GM21576 (cell line): ENCODE data around the gene SMARCC2.
A peak's percentile ranks its signal among the peaks of the same experiment; 100 is the strongest.
"Not testable (repeated sequence)": the region's sequence is repeated elsewhere in the genome, so short reads cannot be mapped to it uniquely, and the experiment has no call there.

Experiments
- ATAC-seq: cut with Tn5 transposase; IDR thresholded peaks from one replicate; pipeline ENCODE4 v1.9.1; 2021; ENCODE audit warnings: mild to moderate bottlenecking, moderate library complexity; ENCODE audit not compliant: unreplicated experiment

The SMARCC2 gene

DNA sequence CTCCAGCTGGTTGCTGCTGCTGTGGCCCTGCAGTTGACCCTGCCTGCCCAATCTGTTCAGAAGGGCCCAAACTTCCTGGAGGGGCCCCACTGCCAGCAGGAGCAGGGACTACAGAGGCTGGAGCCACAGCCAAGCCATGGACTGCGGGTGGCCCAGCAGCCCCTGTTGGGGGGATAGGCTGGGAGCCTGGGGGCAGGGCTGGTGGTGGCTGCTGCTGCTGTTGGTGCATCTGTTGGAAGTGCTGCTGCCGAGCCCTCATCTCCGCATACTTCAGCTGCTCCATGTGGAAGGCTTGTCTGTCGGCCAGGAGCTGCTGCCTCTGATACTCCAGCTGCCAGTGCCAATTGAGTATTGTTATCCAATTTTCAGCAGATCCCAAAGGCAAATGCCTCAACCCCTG is 23.9 kb downstream of the SMARCC2 start:
- no peak for ATAC-seq

DNA sequence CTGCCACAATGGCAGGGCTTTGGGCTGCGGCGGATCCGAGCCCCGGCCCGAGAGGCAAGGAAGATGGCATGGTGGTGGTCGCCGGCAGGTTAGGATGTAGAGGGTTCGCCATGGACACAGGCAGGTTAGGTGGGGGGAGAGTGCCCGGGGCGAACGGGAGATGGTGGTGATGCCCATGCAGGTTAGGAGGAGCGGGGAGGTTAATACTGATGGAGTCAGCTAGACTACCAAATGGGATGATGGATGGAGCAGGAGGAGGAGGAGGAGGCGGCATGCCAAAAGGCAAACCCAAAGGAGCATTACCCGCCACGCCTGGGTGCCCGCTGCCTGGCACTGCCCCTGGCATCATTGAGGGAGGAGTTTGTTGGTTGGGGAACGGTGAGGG is 24.9 kb downstream of the SMARCC2 start:
- no peak for ATAC-seq

DNA sequence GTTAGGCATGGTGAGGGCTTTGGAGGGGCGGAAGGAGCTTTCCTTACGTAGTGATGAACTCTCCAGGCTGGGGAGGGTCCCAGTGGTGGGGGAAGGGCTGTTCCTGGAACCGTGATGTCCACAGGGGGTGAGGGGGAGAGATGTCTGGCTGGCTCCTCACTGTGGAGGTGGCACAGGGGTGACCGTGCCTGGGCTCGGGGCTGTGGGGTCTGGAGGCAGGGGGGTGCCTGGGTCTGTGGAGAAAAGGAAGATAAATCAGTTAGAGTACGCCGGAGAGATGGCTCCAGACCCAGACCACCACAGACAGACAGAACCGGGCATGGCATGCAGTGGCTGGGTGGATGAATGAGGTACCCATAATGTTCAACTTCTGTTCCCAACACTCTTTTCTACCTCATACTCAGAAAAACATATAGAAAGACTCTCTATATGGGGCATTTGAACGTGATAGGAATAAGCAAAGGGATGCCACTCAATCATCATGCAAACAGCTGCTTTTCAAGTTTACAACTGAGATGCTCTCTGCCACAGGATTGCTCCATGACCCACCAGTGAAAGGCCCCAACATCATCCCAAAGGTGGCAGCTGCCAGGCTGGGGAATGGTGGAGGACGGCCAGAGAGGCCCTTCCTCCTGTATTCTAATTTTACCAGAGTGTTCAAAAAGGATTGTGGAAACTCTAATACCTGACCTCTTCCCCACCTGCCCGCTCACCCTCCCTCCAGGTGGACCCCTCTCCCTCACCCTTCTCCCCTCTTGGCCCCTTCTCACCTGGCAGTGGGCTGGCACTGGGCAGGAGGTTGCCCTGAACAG is 25.5 kb downstream of the SMARCC2 start:
- no peak for ATAC-seq

DNA sequence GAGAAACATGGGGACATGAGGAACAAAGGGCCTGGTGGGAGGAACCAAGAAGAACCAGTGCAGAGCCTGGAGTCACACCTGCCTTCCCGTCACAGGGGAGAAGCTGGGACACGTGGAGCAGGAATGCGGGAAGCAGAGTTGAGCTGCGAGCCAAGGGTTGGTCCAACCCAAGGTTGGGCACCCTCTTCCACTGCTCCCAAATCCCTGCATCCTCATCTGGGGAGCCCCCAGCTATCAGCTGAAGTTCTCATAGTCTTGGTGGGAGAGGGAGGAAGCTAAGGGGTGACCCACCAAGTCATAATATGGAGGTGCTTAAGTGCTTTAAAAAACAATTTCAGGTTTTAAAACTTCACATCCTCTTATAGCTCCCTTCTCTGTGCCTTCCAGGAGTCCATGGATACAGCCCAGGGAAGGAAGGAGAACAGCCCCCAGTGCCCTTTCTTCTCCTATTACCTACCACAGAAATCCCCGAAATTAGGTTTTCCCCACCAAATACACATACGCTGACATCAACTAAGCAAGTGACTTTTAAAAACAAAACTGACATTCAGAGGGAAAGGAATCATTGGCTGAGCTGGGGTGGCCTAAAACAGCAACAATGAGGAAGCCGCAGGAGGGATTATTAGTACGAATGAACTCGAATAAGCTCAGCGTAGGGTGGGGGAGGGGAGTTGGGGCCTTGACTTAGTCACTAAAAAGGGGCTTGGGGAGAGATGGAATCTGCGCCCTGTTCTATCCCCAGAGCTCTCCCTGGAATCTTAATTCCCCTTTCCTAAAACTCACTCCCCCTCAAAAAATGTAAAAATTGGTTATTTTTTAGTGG is 26.6 kb downstream of the SMARCC2 start:
- no peak for ATAC-seq

DNA sequence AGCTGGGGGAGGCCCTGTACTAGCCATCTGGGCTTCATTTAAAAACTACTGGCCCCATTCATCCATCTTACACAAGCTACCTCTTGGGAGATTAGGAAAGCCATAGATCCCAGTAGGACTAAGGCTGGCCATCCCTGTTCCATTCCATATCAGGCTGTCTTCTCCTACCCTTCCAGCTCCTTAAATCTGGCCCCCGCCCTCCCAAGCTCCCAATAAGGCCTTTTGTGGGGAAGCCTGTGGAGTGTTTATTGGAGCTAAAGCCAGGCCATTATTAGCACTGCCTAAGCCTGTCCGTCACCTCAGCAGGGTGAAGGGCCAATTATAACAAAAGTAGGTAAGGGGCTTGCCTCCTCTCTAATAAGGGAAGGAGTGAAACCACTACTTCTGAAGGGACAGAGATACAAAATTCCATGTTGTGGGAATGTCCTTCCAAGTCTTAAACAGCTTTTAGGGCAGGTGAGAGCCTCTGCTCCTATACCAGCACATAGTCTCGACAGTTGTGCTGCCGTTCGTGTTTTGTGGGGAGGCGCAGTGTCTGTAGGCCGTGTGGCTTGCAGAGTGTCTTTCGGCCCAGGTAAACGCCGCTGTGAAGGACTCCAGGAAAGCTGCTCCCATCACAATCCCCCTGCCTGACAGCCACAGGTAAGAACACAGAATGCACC is 27.5 kb downstream of the SMARCC2 start:
- ATAC-seq, result no peak

GRCh38 chr12:56160894-56161689 is 28.2 kb downstream of the SMARCC2 start:
- ATAC-seq, result no peak

DNA sequence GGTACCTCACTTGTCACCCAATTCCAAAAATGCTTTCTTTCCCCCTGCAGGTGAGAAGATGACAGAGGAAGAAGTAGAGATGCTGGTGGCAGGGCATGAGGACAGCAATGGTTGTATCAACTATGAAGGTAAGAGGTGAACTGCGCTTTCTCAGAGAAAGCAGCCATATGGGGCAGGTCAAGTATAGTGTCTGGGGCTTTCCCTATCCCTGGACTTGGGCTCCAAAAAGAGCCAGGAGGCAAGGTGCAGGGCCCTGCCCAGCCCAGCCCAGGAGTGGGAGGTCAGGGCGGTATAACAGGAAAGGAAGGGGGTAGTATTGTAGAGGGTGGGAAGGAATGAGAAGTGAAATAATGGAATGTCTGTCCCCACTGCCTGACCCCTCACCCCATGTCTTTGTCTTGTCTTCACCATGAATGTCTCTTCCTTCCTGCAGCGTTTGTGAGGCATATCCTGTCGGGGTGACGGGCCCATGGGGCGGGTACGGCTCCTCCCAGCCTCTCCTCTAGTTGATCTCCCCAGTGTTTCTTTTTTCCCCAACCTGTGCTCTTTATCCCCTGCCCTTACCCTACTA is 29.0 kb downstream of the SMARCC2 start:
- no peak for ATAC-seq

DNA sequence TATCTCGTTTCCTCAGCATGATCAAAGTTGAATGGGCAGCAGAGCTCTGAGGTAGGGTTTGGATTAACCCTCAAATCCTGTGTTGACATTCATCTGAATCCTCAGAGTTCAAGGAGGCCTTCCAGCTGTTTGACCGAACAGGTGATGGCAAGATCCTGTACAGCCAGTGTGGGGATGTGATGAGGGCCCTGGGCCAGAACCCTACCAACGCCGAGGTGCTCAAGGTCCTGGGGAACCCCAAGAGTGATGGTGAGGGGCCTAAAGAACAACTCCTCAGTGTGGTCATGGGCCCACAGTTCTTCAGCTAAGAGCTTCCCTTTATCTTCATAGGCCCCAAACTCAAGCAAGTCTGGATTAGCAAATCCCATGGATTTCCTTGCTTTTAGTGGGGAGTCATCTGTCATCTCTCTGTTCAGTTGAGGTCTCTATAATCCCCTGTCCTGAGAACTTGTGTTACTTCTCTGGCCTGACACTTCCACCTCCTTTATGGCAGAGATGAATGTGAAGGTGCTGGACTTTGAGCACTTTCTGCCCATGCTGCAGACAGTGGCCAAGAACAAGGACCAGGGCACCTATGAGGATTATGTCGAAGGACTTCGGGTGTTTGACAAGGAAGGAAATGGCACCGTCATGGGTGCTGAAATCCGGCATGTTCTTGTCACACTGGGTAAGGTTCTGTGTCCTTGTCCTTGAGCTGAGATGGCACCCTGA is 29.6 kb downstream of the SMARCC2 start:
- ATAC-seq, result no peak

GRCh38 chr12:56158926-56159461 is 30.3 kb downstream of the SMARCC2 start:
- no peak for ATAC-seq

DNA sequence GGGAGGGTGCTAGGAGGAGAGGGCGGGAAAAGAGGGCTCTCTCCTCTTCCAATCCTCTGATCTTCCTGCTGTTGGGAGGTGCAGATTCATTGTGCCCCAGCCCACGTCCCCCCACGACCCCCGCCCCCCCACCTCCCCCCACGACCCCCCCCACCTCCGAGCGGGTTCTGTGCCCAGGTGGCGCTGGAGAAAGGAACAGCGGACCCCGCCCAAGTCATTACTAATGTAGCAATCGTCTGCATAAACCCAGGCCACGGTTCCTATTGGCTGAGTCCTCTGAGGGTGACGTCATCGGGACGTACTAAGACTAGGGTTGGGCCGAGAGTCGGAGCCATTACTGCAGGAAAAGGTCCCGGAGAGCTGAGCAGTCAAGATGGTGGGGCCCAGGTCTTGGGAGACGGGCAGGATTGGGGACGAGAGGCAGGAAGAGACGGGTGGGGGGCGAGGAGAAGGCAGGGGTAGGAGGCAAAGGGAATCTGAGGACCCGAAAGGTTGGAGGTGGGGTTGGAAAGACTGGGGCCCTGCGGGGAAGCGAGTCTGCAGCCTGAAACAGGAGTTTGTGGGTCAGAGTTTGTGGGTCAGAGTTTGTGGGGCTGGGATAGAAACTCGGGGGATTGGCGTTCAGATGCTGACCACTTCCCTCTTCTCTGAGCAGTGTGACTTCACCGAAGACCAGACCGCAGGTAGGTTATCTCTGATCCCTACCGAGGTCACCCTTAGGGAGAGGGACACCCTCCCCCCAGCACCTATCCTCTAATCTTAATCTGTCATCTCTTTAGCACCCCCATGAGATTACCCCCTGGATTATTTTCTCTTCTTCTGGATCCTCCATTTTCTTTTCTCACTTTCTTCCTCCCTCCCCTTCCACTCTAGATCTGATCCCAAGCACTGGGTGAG is 31.0 kb downstream of the SMARCC2 start, which contains the start of gene MYL6:
TSS of gene MYL6 (plus strand) at position 331 of the 897 bp plus-strand sequence. CDS start at position 374, 43 bp downstream.
- ATAC-seq, result peak; percentile 80

- ATAC-seq, result peak; percentile 43
Measured at GRCh38 chr12:56157201-56158028, 31.9 kb downstream of the SMARCC2 start.

GRCh38 chr12:56156464-56157200 is 32.7 kb downstream of the SMARCC2 start:
- not testable (repeated sequence) for ATAC-seq

DNA sequence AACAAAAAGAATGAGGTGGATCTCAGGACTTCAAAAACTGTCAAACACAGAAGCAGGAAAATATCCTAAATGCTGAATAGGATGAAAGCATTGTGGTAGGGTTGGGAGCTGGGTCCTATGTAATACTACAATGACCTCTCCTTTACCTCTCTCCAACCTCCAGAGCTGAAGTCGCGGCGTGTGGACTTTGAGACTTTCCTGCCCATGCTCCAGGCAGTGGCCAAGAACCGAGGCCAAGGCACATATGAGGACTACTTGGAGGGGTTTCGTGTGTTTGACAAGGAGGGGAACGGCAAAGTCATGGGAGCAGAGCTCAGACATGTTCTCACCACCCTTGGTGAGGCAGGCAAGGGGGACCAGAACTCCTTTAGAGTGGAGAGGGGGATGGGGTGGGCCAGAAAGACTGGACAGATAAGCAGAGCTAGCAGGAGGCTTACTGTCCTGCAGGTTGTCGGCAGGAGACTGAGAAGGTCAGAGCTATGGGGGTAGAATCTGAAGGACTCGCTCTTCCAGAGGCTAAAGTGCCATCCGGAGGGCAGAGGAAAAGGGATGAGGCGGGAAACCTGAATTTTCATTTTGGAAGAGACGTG is 33.9 kb downstream of the SMARCC2 start:
- ATAC-seq, result no peak

GRCh38 chr12:56154818-56155217 is 34.5 kb downstream of the SMARCC2 start:
- no peak for ATAC-seq

GRCh38 chr12:56154246-56154771 is 35.0 kb downstream of the SMARCC2 start:
- no peak for ATAC-seq

GRCh38 chr12:56153678-56154065 is 35.6 kb downstream of the SMARCC2 start:
- ATAC-seq, result no peak
